Ishikawa (cell line): Measurements from ENCODE around the gene ARHGEF4.

Source experiments
- TAF1 ChIP-seq: IDR thresholded peaks from 2 replicates; pipeline ENCODE4 v1.6.1; 2012; ENCODE audit warnings: low read depth, mild to moderate bottlenecking
- TF ChIP-seq, protein P1 (sequence below): IDR thresholded peaks from 2 replicates; pipeline ENCODE4 v1.6.1; 2012
- TF ChIP-seq, protein P2 (sequence below): IDR thresholded peaks from 2 replicates; pipeline ENCODE4 v1.6.1; 2012
- TF ChIP-seq, protein P3 (sequence below): IDR thresholded peaks from 2 replicates; pipeline ENCODE4 v1.6.1; 2012; ENCODE audit warnings: low read depth, mild to moderate bottlenecking

- TF ChIP-seq, protein P1, sequence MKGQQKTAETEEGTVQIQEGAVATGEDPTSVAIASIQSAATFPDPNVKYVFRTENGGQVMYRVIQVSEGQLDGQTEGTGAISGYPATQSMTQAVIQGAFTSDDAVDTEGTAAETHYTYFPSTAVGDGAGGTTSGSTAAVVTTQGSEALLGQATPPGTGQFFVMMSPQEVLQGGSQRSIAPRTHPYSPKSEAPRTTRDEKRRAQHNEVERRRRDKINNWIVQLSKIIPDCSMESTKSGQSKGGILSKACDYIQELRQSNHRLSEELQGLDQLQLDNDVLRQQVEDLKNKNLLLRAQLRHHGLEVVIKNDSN = no peak
- TF ChIP-seq, protein P2, sequence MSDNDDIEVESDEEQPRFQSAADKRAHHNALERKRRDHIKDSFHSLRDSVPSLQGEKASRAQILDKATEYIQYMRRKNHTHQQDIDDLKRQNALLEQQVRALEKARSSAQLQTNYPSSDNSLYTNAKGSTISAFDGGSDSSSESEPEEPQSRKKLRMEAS = no peak
- TF ChIP-seq, protein P3, sequence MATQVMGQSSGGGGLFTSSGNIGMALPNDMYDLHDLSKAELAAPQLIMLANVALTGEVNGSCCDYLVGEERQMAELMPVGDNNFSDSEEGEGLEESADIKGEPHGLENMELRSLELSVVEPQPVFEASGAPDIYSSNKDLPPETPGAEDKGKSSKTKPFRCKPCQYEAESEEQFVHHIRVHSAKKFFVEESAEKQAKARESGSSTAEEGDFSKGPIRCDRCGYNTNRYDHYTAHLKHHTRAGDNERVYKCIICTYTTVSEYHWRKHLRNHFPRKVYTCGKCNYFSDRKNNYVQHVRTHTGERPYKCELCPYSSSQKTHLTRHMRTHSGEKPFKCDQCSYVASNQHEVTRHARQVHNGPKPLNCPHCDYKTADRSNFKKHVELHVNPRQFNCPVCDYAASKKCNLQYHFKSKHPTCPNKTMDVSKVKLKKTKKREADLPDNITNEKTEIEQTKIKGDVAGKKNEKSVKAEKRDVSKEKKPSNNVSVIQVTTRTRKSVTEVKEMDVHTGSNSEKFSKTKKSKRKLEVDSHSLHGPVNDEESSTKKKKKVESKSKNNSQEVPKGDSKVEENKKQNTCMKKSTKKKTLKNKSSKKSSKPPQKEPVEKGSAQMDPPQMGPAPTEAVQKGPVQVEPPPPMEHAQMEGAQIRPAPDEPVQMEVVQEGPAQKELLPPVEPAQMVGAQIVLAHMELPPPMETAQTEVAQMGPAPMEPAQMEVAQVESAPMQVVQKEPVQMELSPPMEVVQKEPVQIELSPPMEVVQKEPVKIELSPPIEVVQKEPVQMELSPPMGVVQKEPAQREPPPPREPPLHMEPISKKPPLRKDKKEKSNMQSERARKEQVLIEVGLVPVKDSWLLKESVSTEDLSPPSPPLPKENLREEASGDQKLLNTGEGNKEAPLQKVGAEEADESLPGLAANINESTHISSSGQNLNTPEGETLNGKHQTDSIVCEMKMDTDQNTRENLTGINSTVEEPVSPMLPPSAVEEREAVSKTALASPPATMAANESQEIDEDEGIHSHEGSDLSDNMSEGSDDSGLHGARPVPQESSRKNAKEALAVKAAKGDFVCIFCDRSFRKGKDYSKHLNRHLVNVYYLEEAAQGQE = no peak
- no peak for TF ChIP-seq TAF1
These were observed 16.3 kb upstream of the ARHGEF4 start for GRCh38 chr2:130820279-130820861.
